K562 (cell line): Measurements from ENCODE around the gene CDK11A. TPM values are rescaled to one million over a fixed set of nuclear protein-coding genes. Genes with fewer than 3 reads are reported as not detected.

Source experiments
- FOXP4 ChIP-seq: sonication (generic); formaldehyde crosslinking; IDR thresholded peaks from 2 replicates; pipeline ENCODE4 v1.8.0; 2022; ENCODE audit warnings: mild to moderate bottlenecking, missing genetic modification reagents, borderline replicate concordance
- GTF3C2 ChIP-seq: IDR thresholded peaks from 3 replicates; pipeline ENCODE4 v1.6.1; 2011; ENCODE audit warnings: borderline replicate concordance, mild to moderate bottlenecking, moderate library complexity; ENCODE audit not compliant: insufficient read length; ENCODE audit errors: extremely low read depth
- HMGXB4 ChIP-seq: sonication (generic); formaldehyde crosslinking; IDR thresholded peaks from 2 replicates; pipeline ENCODE4 v1.8.1; 2023; ENCODE audit warnings: mild to moderate bottlenecking, missing genetic modification reagents
- MAFK ChIP-seq: IDR thresholded peaks from 2 replicates; pipeline ENCODE4 v1.6.1; 2011; ENCODE audit warnings: low read length, improper control_type of control experiment
- MCM2 ChIP-seq: fragments of 450-650 bp; IDR thresholded peaks from 2 replicates; pipeline ENCODE4 v1.6.1; 2017; ENCODE audit warnings: low read depth, mild to moderate bottlenecking
- MED1 ChIP-seq: sonication (generic); formaldehyde crosslinking; IDR thresholded peaks from 2 replicates; pipeline ENCODE4 v1.8.1; 2023; ENCODE audit warnings: missing genetic modification reagents, borderline replicate concordance
- MYBL2 ChIP-seq, 2 experiments: fragments of 450-650 bp in 1 of 2; sonication (generic) in 1 of 2; formaldehyde crosslinking in 1 of 2; IDR thresholded peaks; 2 replicates each; pipeline versions ENCODE4 v1.6.1 to v1.8.1; 2017 to 2022; ENCODE audit warnings: borderline replicate concordance in 1 of 2, inconsistent platforms in 1 of 2, low read depth in 1 of 2, mild to moderate bottlenecking in 1 of 2, missing genetic modification reagents in 1 of 2, moderate library complexity in 1 of 2
- THRB ChIP-seq: fragments of 450-650 bp; formaldehyde crosslinking; conservative IDR thresholded peaks from 2 replicates; pipeline ENCODE4 v1.4.0; 2022; ENCODE audit warnings: mild to moderate bottlenecking, missing genetic modification characterization
- ZNF518B ChIP-seq: fragments of 250-450 bp; sonication (Bioruptor Pico); IDR thresholded peaks from 2 replicates; pipeline ENCODE4 v1.5.0; 2021; ENCODE audit warnings: mild to moderate bottlenecking, moderate library complexity
- ZNF740 ChIP-seq, 3 experiments: fragments of 200-800 bp in 1 of 3; sonication (Bioruptor generic) in 1 of 3; sonication (generic) in 1 of 3; formaldehyde crosslinking in 1 of 3; IDR thresholded peaks; 2 replicates each; pipeline versions ENCODE4 v1.6.1 to v1.8.0; 2016 to 2022; ENCODE audit warnings: mild to moderate bottlenecking in 2 of 3, missing compliant biosample characterization in 2 of 3, missing genetic modification characterization in 2 of 3, missing genetic modification reagents in 1 of 3
- polyA plus RNA-seq, 8 experiments: library from polyadenylated mRNA; depleted of rRNA in 4 of 8; stranded (reverse) in 5 of 8; unstranded in 3 of 8; fragments of >200 nt; fragmentation: Nextera tagmentation in 2 of 8; fragmentation: Illumina TruSeq in 1 of 8; extraction: Ambion mirVana in 2 of 8; extraction: Trizol in 1 of 8; gene quantifications; 2 replicates each; pipeline versions ENCODE4 v1.2.1 to v1.2.3, GENCODE V29; 2011 to 2014; ENCODE audit warnings: inconsistent platforms in 1 of 8, missing spikeins in 1 of 8
- total RNA-seq, 7 experiments: library from RNA; depleted of rRNA in 6 of 7; stranded (reverse); fragments of >200 nt in 6 of 7; fragmentation: Illumina TruSeq in 2 of 7; extraction: Trizol in 2 of 7; gene quantifications; 2 replicates each; pipeline versions ENCODE4 v1.2.1 to v1.2.3, GENCODE V29; 2011 to 2021; ENCODE audit warnings: low replicate concordance in 1 of 7

CDK11A gene
- total and polyA plus RNA-seq, 9 of the 15 experiments (the other 6 are each of a cell fraction or from before 2014, with no cell fraction given) = 4.5 to 71.0 (median 43.9) TPM

GRCh38 chr1:1758692-1759455 is 34.7 kb upstream of the CDK11A start (continued):
- TF ChIP-seq ZNF518B (CRISPR knock-in tag) (no peak), HMGXB4 (peak; percentile 35; the same call in 1 of the 2 replicates), MAFK (peak; percentile 87), MED1 (no peak), FOXP4 (no peak; the same call in 1 of the 2 replicates), MCM2 (no peak), MYBL2 (IDR thresholded peaks at IDR 0.05; ENCODE audit: low read depth) (no peak), MYBL2 (CRISPR knock-in tag; IDR thresholded peaks at IDR 0.05; ENCODE audit: borderline replicate concordance) (no peak), ZNF740 (CRISPR knock-in tag; IDR thresholded peaks at IDR 0.05) (peak; percentile 77; the same call in 1 of the 2 replicates), ZNF740 (tag; IDR thresholded peaks at IDR 0.05) (no peak), GTF3C2 (no peak), THRB (CRISPR knock-in tag) (no peak)
